Adrenal gland (tissue), 5 donors: ENCODE measurements around the gene COPB2.

Experiments used
- CTCF ChIP-seq, 6 experiments: fragments of 450-650 bp in 4 of 6; fragments of 200-600 bp in 2 of 6; sonication (generic) in 1 of 6; IDR thresholded peaks; 1 replicate in 5 of 6; 2 replicates in 1 of 6; pipeline versions ENCODE4 v1.5.1 to v1.8.0; 2016 to 2021; ENCODE audit warnings: antibody characterized with exemption in 6 of 6, mild to moderate bottlenecking in 2 of 6, moderate library complexity in 1 of 6
- POLR2A ChIP-seq, 2 donors: fragments of 450-650 bp; IDR thresholded peaks; one replicate each; pipeline ENCODE4 v1.6.1; 2017; ENCODE audit warnings: antibody characterized with exemption in 2 of 2, mild to moderate bottlenecking in 2 of 2, moderate library complexity in 1 of 2
- donor health status: DM: no; HTN: no; CAD: no.

DNA sequence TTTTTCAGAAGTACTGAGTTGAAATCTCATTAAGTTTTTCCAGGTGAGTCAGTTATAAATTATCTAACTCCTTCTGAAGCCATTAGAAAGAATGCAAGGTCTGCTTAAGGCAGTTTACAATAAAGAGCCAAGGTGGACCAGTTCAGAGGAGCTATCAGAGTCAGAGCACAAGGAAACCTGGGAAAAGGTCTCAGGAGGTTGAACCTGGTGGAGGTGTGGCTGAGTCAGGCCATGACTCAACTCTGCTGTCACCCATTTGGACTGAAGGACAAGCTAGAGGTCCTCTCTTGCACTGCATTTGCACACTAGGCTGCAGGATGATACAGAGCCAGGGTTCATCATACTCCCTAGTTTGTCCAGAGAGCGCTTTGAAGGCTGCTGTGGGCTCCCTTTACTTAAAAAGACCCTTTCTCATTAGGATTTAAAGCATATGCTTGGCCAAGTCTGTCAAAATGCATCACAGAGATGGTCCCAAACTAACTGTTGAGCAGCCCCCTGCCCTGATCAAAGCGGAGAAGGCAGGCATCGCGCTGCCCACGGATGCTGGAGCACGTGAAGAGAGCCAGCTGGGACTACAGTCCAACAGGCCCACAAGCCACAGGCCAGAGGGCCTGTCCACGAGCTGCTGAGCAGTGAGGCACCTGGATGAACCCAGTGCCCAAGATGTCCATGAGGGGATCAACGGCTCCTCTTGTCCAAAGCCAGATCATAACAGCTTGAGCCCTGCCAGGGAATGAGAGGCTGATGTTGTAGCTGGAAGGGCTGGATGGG, 71.6 kb downstream of the COPB2 start:
- no peak for TF ChIP-seq CTCF (IDR thresholded peaks at IDR 0.05)
- TF ChIP-seq POLR2A (IDR thresholded peaks at IDR 0.05) = no peak
